HG02938 (cell line): ENCODE data around the gene SLTM.
"Not testable (repeated sequence)": the region's sequence is repeated elsewhere in the genome, so short reads cannot be mapped to it uniquely, and the experiment has no call there.

ENCODE experiments used
- ATAC-seq: cut with Tn5 transposase; IDR thresholded peaks from one replicate; pipeline ENCODE4 v1.9.1; 2021; ENCODE audit warnings: mild to moderate bottlenecking, moderate library complexity; ENCODE audit not compliant: unreplicated experiment

The SLTM gene

DNA sequence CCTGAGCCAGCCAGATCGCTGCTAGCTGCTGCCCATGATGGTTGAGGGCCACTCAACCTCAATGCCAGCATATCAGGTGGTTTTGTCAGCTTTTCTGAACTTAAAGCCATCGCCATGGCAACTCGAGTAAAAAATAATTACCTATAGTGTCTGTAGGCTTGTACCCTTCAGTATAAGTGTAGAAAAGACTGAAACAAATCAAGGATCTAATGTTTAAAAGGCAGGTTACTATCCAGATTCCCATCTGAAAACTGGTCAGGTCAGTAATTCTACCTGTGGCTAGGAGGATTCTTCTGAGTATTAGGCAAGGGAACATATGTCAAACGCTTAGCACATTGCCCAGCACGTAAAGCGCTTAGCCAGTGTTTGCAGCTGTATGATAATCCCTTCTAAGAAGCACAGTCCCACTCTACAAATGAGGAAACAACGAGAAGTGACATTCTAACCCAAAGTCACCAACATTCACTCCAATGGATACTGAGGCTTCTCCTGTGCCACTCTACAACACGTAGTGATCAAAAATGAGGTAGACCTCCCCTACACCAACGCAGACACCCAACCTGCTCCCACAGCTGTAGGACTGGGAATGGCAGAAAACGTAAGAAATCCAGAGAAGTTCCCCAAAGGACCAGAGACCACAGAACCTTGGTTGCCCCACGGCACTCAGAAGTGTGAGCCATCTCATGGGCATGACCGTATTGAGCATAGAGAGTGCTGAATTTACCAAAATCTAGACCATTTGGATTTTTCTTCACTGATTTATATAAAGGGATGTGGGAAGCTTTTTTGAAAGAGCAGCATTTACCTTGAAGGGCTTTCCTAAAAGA lies 55.3 kb downstream of the SLTM start:
- no peak for ATAC-seq

GRCh38 chr15:58876306-58877106 lies 57.0 kb downstream of the SLTM start:
- ATAC-seq, result no peak

DNA sequence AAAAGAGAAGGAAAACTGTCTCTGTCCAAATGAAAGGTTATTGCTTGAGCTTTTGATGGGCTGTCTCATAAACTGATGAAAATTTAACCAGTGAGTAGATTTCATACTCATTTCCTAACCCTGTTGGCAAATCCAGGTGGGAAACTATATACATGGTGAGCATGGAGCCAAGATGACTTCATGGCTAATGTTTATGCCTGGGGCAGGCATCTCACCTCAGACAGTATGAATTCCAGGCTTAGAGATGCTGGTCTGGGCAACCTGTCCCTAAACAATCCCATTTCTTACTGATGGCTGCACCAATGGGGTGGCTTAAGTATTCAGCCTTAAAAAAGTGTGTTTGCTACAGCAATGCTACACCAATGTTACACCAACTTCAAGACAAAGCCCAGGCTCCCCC lies 58.1 kb downstream of the SLTM start:
- ATAC-seq, result no peak

DNA sequence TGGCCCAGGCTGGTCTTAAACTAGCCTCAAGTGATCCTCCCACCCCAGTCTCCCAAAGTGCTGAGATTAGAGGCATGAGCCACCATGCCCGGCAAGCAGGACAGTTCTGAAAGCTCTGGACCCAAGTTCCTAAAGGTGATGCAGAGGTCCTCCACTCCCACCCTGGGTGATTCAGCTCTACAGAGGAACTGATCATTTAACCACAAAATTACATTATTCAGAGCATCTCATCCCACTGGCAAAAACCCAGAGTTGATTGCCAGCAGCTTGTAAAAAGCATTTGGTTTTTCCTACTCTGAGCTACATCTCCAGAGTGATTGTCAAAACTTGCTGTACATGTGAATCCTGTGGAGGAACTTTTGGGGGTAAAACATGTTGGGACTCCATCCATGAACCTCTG lies 60.2 kb downstream of the SLTM start:
- no peak for ATAC-seq

DNA sequence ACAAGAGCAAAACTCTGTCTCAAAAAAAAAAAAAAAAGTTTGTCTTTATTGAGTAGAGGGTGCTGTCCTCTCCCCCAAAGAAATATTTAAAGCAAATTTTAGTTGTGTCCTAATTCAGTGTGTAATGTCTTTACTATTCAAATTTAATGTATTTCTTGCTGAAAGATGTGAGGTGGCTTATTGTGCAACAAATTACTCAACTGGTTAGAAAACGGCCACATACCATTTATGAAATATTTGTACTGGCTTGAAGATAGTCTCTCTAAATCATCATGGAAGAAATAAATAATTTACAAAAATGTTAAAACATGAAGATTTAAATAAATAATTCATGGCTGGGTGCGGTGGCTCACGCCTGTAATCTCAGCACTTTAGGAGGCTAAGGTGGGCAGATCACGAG lies 63.0 kb downstream of the SLTM start:
- ATAC-seq, result no peak

- ATAC-seq, result no peak
These were observed 65.6 kb downstream of the SLTM start for GRCh38 chr15:58867926-58868325.

DNA sequence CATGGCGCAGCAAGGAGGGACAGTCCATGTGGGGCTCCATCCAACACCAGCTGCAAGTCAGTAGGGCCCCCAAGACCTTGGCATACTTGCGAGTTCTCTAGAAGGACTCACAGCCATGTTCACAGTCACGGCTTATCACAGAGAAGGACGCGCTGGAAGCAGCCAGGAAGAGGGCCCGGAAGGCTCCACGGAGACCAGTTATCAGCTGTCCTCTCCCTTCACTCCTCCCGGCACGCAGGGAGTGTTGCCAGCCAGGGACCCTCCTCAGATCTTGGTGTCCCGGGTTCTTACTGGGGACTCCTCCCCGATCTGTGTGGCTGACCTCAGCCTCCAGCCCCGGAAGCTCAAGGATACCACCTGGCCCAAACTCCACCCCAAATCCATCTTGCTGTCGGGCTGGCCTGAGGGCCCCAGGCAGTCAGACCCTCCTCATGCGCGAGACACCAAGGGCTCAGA lies 68.0 kb downstream of the SLTM start:
- ATAC-seq, result no peak

DNA sequence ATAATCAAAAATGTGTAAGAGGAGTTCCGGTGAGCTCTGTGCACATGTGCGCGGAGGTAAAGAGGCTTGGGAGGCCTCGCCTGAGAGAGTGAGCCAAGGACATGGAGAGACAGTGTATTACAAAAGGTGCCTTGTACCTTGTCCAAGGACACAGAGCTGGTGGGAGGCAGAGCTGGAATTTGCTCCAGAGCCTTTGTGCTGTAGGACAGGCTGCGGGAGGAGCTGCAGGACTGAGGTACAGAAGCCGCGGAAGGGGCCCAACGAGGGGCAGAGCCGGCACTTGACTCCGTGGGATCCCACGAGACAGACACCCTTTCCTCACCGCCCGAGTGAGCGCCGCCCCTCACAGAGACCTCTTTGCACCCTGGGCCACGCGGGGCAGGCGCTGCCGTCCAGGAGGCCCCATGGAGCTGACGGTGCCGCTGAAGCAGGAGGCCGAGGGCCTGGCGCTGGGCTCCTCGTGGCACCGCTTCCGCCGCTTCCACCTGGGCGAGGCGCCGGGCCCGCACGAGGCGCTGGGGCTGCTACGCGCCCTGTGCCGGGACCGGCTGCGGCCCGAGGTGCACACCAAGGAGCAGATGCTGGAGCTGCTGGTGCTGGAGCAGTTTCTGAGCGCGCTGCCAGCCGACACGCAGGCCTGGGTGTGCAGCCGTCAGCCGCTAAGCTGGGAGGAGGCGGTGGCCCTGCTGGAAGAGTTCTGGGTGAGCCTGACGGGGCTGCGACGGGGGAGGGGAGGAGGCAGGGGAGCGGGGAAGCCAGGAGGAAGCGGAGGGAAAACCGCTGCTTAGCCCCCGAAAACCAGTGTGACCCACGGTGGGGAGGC lies 68.7 kb downstream of the SLTM start:
- ATAC-seq, result no peak

DNA sequence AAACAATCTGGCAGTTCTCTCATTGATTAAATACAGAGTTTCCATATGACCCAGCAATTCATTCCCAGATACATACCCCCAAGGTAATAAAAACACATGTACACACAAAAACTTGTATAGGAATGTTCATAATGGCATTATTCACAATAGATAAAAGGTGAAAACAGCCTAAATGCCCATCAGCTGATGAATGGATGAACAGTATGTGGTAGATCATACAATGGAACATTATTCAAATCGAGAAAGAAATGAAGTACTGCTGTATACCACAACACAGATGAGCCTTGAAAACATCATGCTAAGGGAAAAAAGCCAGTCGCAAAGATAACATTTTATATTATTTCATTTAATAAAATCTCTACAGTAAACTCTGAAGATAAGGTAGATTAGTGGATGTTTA lies 71.2 kb downstream of the SLTM start:
- no peak for ATAC-seq

- not testable (repeated sequence) for ATAC-seq
These were observed 76.9 kb downstream of the SLTM start for GRCh38 chr15:58856621-58857020.

DNA sequence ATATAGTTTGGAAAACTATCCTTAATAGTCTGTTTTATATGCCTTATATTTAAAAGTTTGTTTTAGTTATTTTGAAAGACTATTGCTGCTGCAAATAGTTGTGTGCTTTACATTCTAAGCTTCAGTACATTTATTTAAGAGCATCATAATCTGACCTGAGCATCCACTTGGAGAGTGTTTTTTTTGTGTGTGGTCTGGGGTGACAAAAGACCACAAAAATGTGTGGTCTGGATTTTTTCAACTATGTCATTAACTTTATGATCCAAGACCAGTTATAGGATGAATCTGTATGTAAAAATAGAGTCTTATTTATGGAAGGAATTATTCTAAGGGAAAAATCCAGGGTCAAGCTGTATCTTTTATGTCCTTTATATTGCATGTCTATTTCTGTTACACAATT lies 77.4 kb downstream of the SLTM start:
- ATAC-seq, result no peak

DNA sequence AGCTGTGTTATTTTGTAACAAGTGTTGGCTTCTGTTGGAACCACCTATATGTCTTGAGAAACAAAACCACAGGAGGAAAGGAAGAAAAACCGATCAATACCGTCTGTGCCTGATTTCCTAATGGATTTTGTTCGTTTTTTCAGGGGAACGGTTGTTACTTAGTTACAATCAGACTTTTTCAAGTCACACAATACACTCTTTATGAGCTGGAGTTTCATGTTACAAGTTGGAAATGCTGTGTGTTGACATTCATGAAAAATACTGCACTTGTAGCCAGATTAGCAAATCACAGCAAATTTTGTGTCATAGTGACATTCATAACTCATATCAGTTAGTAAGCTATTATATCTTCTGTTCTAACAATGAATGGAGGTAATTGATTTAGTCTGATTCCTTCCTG lies 78.9 kb downstream of the SLTM start:
- ATAC-seq, result no peak

DNA sequence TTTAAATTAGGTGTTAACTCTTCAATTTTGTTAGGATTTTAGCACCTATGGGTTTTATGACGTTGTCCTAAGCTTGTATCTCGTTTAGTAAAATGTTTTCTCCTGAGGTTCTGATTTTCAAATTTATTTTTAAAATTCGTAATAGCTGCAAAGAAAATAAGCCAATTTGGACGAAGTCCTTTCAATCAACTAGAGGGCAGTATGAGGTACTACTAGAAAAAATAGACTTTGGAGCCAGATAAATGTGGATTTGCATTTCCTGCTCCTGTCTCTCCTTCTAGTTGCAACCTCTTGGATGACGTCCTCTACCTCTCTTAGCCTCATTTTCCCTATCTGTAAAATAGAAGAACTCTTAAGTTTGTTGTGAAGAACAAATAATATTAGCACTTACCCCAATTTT lies 81.1 kb downstream of the SLTM start:
- no peak for ATAC-seq

DNA sequence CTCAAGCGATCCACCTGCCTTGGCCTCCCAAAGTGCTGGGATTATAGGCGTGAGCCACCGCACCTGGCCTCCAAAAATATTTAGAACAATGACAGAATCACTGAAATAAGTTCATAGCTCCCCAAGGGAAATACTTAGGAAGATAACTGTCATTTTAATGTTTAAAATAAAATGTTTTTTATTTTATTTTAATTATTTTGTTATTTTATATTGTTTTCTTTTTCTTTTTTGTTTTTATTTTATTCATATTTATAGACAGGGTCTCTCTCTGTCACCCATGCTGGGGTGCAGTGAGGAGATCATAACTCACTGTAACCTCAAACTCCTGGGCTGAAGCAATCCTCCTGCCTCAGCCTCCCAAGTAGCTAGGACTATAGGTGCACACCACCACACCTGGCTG lies 82.3 kb downstream of the SLTM start:
- not testable (repeated sequence) for ATAC-seq

DNA sequence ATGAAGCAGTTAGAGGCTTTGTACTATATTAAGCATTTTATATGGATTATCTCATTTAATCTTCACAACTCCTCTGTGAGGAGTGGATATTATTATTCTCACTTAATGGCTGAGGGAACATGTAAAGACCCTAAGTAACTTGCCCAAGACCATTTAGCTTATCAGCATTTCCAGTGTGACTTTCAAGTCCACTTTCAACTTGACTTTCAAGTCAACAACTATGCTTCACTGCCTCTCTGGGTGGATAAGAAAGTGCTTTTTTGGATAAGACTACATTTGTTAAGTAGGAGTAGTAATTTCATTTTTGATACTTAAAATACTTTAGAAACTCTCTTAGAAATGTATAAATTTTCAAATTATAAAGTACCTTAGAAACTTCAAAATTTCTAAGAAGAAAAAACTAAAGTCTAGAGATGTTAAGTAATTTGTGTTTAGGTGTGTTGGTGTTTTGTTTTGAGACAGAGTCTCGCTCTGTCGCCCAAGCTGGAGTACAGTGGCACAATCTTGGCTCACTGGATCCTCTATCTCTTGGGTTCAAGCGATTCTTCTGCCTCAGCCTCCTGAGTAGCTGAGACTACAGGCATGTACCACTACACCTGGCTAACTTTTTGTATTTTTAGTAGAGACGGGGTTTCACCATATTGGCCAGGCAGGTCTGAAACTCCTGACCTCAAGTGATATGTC lies 90.6 kb downstream of the SLTM start:
- ATAC-seq, result no peak

- ATAC-seq, result no peak
These were observed 93.4 kb downstream of the SLTM start for GRCh38 chr15:58840048-58840447.

- ATAC-seq, result no peak
These were observed 94.0 kb downstream of the SLTM start for GRCh38 chr15:58839485-58839884.

DNA sequence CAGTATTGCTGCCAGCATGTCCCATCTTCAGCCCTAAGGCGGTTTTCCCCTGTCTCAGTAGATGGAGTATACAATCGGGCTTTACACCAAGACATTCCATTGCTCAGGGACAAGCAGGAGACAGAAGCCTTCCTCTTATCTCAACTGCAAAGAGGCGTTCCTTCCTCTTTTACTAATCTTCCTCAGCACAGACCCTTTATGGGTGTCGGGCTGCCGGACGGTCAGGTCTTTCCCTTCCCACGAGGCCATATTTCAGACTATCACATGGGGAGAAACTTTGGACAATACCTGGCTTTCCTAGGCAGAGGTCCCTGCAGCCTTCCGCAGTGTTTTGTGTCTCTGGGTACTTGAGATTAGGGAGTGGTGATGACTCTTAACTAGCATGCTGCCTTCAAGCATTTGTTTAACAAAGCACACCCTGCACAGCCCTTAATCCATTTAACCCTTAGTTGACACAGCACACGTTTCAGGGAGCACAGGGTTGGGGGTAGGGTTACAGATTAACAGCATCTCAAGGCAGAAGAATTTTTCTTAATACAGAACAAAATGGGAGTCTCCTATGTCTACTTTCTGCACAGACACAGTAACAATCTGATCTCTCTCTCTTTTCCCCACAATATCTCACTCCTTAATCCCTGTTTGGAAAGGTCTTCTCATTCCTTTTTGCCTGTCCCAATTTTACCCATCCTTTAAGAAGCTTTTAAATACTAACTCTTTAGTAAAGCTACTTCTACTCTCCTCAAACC lies 99.6 kb downstream of the SLTM start:
- not testable (repeated sequence) for ATAC-seq

DNA sequence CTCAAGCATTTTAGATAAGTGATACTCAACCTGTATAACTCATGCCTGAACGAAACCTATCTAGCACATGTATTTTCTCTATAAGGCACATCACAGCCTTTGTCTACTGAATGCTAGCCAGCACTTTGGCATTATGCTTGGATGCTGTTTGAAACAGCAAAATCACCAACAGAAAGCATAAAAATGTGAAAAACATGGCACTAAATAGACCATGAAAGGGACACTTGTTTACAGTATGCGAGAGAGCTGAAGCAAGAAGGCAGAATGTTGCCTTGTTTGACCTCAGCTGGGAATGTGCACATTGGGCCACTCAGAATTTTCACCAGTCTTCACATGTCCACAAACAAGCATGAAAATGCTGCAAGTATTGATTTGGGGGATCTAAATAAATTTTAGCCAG lies 102.9 kb downstream of the SLTM start:
- ATAC-seq, result no peak
